ENCODE measurements around the gene CDC20.
"Not testable (repeated sequence)": the region's sequence is repeated elsewhere in the genome, so short reads cannot be mapped to it uniquely, and the experiment has no call there.

GRCh38 chr1:43400441-43400840, 41.7 kb downstream of the CDC20 start:
- TF ChIP-seq EZH2 (IDR thresholded peaks at IDR 0.05; ENCODE audit: borderline replicate concordance, low read depth, low read length, poor library complexity, severe bottlenecking); CTCF (conservative IDR thresholded peaks at IDR 0.05; ENCODE audit: low read depth, low read length): not testable (repeated sequence)
